GM12878 (cell line): Measurements from ENCODE around the gene ITGB8. TPM values are rescaled to one million over a fixed set of nuclear protein-coding genes. Genes with fewer than 3 reads are reported as not detected.

ENCODE experiments used
- ATAC-seq: fragments of 200-7000 bp; cut with Tn5 transposase; 3 replicates; pipeline ENCODE4 v1.9.1; 2020; ENCODE audit warnings: mild to moderate bottlenecking, moderate library complexity
- BruUV-seq: library from RNA; stranded (reverse); fragments of 400-500 nt; replicated peaks from 2 replicates; lab custom pipeline; 2021; lab: Mats Ljungman, UMichigan
- CTCF ChIA-PET: fragments of 300-600 bp; sonication (Branson Sonifier 250); formaldehyde crosslinking; extraction: SDS; loops from one replicate; lab custom pipeline; 2021; ENCODE audit warnings: inconsistent platforms; lab: Yijun Ruan, JAX
- POLR2A ChIA-PET: fragments of 350-600 bp; formaldehyde crosslinking; extraction: SDS; loops from one replicate; lab custom pipeline; 2021; ENCODE audit warnings: inconsistent platforms; lab: Charles Lee
- RAD21 ChIA-PET: fragments of 300-600 bp; sonication (Branson Sonifier 250); formaldehyde crosslinking; loops from one replicate; lab custom pipeline; 2023; ENCODE audit warnings: antibody characterized with exemption; ENCODE audit not compliant: unreplicated experiment; lab: Charles Lee
- SMC1A ChIA-PET: fragments of 300-600 bp; sonication (Branson Sonifier 250); formaldehyde crosslinking; loops from one replicate; lab custom pipeline; 2023; ENCODE audit not compliant: unreplicated experiment, uncharacterized antibody; lab: Charles Lee
- DNase-seq: peaks from one replicate; pipeline ENCODE4 v3.0.0-alpha.2; 2011; ENCODE audit warnings: low read depth, low spot score
- FAIRE-seq: peaks from 3 replicates; lab custom pipeline; 2011; peaks lifted over from hg19 to GRCh38; lab: Jason Lieb, UNC
- H2AFZ ChIP-seq: 2 replicates; pipeline ENCODE4 v1.6.0; 2011; ENCODE audit warnings: low read depth, low read length, control low read depth; ENCODE audit not compliant: control insufficient read depth
- H3K27ac ChIP-seq: 2 replicates; pipeline ENCODE4 v1.5.1; 2011; ENCODE audit warnings: control low read depth; ENCODE audit not compliant: control insufficient read depth, insufficient read depth
- H3K27me3 ChIP-seq, 2 experiments: replicated peaks in 1 of 2; 2 replicates each; pipeline versions ENCODE4 v1.6.0 to v1.6.1; 2011; ENCODE audit warnings: low read length in 1 of 2; ENCODE audit not compliant: control insufficient read depth in 2 of 2, insufficient read depth in 2 of 2
- H3K36me3 ChIP-seq, 2 experiments: 2 replicates each; pipeline ENCODE4 v1.5.1; 2011; ENCODE audit warnings: low read length in 1 of 2; ENCODE audit not compliant: control insufficient read depth in 2 of 2, insufficient read depth in 2 of 2
- H3K4me1 ChIP-seq: 2 replicates; pipeline ENCODE4 v1.6.1; 2011; ENCODE audit warnings: mild to moderate bottlenecking, low read length, moderate library complexity, mixed read lengths; ENCODE audit not compliant: control insufficient read depth, insufficient read depth
- H3K4me2 ChIP-seq: 2 replicates; pipeline ENCODE4 v1.6.0; 2011; ENCODE audit warnings: control low read depth; ENCODE audit not compliant: control insufficient read depth, insufficient read depth
- H3K4me3 ChIP-seq: fragments of 200-600 bp; sonication (generic); 2 replicates; pipeline ENCODE4 v1.5.1; 2016
- H3K79me2 ChIP-seq: 2 replicates; pipeline ENCODE4 v1.6.0; 2011; ENCODE audit warnings: low read length; ENCODE audit not compliant: control insufficient read depth, insufficient read depth
- H3K9ac ChIP-seq: 2 replicates; pipeline ENCODE4 v1.8.0; 2011; ENCODE audit warnings: low read length, control low read depth, mixed read lengths; ENCODE audit not compliant: control insufficient read depth, insufficient read depth
- H3K9me3 ChIP-seq: replicated peaks from 3 replicates; pipeline ENCODE4 v1.5.1; 2011; ENCODE audit warnings: mild to moderate bottlenecking, low read length; ENCODE audit not compliant: control insufficient read depth, insufficient read depth
- H4K20me1 ChIP-seq: 2 replicates; pipeline ENCODE4 v1.6.0; 2011; ENCODE audit not compliant: control insufficient read depth, insufficient read depth
- HDAC2 ChIP-seq: fragments of 200-600 bp; sonication (generic); IDR thresholded peaks from 2 replicates; pipeline ENCODE4 v1.6.1; 2017
- IKZF1 ChIP-seq: fragments of 450-650 bp; conservative IDR thresholded peaks from 2 replicates; pipeline ENCODE4 v1.6.1; 2017; ENCODE audit warnings: antibody characterized with exemption, mild to moderate bottlenecking
- KLF5 ChIP-seq: fragments of 450-650 bp; IDR thresholded peaks from 2 replicates; pipeline ENCODE4 v1.6.1; 2014; ENCODE audit warnings: mild to moderate bottlenecking; ENCODE audit not compliant: partially characterized antibody
- MEF2A ChIP-seq: IDR thresholded peaks from 2 replicates; pipeline ENCODE4 v1.6.1; 2011; ENCODE audit warnings: low read depth, mild to moderate bottlenecking, low read length, moderate library complexity; ENCODE audit not compliant: insufficient read depth
- NBN ChIP-seq: fragments of 450-650 bp; IDR thresholded peaks from 2 replicates; pipeline ENCODE4 v1.6.1; 2016
- POLR2A ChIP-seq: IDR thresholded peaks from 2 replicates; pipeline ENCODE4 v1.6.1; 2011; ENCODE audit warnings: low read depth, mild to moderate bottlenecking, low read length
- PRDM15 ChIP-seq: fragments of 450-650 bp; formaldehyde crosslinking; IDR thresholded peaks from 2 replicates; pipeline ENCODE4 v1.4.0; 2020; ENCODE audit warnings: mild to moderate bottlenecking, moderate library complexity
- RFX5 ChIP-seq: IDR thresholded peaks from 2 replicates; pipeline ENCODE4 v1.6.1; 2011; ENCODE audit warnings: low read depth, low read length, improper control_type of control experiment
- SMAD5 ChIP-seq: IDR thresholded peaks from 2 replicates; pipeline ENCODE4 v1.6.1; 2016; ENCODE audit warnings: antibody characterized with exemption, low read depth
- TARDBP ChIP-seq: IDR thresholded peaks from 2 replicates; pipeline ENCODE4 v1.6.1; 2016; ENCODE audit warnings: borderline replicate concordance
- ZNF274 ChIP-seq: IDR thresholded peaks from one replicate; pipeline ENCODE4 v1.8.0; 2011; ENCODE audit not compliant: insufficient read length, insufficient read depth
- ZNF622 ChIP-seq: fragments of 450-650 bp; IDR thresholded peaks from 2 replicates; pipeline ENCODE4 v1.6.1; 2017; ENCODE audit warnings: mild to moderate bottlenecking, inconsistent platforms
- WGBS: methylation state at CpG from one replicate; pipeline ENCODE4 v1.1.6; 2016; ENCODE audit warnings: low lambda C conversion rate; ENCODE audit not compliant: insufficient replicate concordance, insufficient coverage; ENCODE audit errors: missing lambda C conversion rate; 5-methylcytosine and 5-hydroxymethylcytosine counted together
- in situ Hi-C: fragments of 300-500 bp; cut with MboI; formaldehyde crosslinking; loops from 9 replicates; pipeline ENCODE4 v1.14.3; 2018; ENCODE audit warnings: mixed read lengths
- intact Hi-C: fragments of 100-400 bp; cut with micrococcal nuclease; formaldehyde crosslinking; loops from one replicate; pipeline ENCODE4 v1.14.2; 2022; ENCODE audit not compliant: unreplicated experiment
- polyA plus RNA-seq, 11 experiments: library from polyadenylated mRNA; depleted of rRNA in 4 of 11; unstranded in 6 of 11; stranded (reverse) in 5 of 11; fragments of >200 nt; fragmentation: Nextera tagmentation in 4 of 11; fragmentation: Illumina TruSeq in 1 of 11; extraction: Ambion mirVana in 4 of 11; extraction: Trizol in 1 of 11; gene quantifications; 1 replicate in 1 of 11; 2 replicates in 10 of 11; pipeline versions ENCODE4 v1.2.1 to v1.2.3, GENCODE V29; 2011 to 2016; ENCODE audit warnings: inconsistent platforms in 2 of 11, missing spikeins in 2 of 11, low read depth in 1 of 11
- total RNA-seq, 4 experiments: library from RNA; depleted of rRNA in 3 of 4; stranded (reverse); fragments of >200 nt in 3 of 4; fragmentation: Illumina TruSeq in 1 of 4; extraction: Trizol in 1 of 4; gene quantifications; 2 replicates each; pipeline versions ENCODE4 v1.2.1 to v1.2.3, GENCODE V29; 2013 to 2021
- TF ChIP-seq, protein P1 (sequence below), 3 experiments: IDR thresholded peaks in 2 of 3; conservative IDR thresholded peaks in 1 of 3; 2 replicates each; pipeline ENCODE4 v1.5.1; 2011; ENCODE audit warnings: low read depth in 3 of 3, low read length in 3 of 3, mild to moderate bottlenecking in 3 of 3, control low read depth in 2 of 3, moderate library complexity in 2 of 3, inconsistent platforms in 1 of 3, mixed read lengths in 1 of 3; ENCODE audit not compliant: control insufficient read depth in 2 of 3, insufficient read depth in 1 of 3; ENCODE audit errors: extremely low read depth in 1 of 3

Gene ITGB8
- total and polyA plus RNA-seq, 10 of the 15 experiments (the other 5 are each of a cell fraction or from before 2014, with no cell fraction given): 0.37 to 26.2 (median 1.5) TPM

- TF ChIP-seq PRDM15 (CRISPR knock-in tag): no peak
- no peak for TF ChIP-seq MEF2A
- no peak for TF ChIP-seq NBN
- no peak for TF ChIP-seq ZNF622
Measured at GRCh38 chr7:20340839-20341238, 10.1 kb downstream of the ITGB8 start (continued).

DNA sequence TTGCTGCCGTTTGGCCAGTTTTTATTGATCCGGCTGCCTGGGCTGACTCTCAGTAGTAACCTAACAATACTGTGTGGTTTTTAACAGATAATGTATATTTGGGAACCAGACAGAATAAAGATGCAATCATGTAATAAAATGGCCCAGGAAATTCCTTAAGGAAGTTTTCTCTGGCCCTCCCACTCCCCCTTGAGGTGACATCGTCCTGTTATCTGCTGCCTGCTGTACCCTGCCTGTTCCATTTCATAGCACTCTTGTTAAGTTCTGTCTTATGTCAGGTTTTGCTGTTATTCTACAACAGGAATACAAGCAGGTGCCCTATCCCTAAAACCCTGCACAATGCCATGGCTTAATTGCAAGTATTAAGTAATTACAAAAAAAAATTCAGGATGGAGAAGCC is 12.5 kb downstream of the ITGB8 start:
- no peaks in the 10 kb centered on the region; the same call in 2 of the 3 replicates for H3K9me3 ChIP-seq
- POLR2A ChIA-PET: no interaction called here
- no peaks in the 10 kb centered on the region for H3K4me1 ChIP-seq
- no peak overlapping the region for H3K4me3 ChIP-seq
- no peak overlapping the region for H3K4me2 ChIP-seq
- SMC1A ChIA-PET: interaction anchor here (1.2 to 2.5 kb wide), 4 partner anchors 8 to 42 kb away, joined by 3 to 9 read pairs (median 6); no protein-coding TSS in a partner anchor
- no peaks in the 10 kb centered on the region for H3K27me3 ChIP-seq
- no peak for ATAC-seq
- H3K36me3 ChIP-seq: no peaks in the 10 kb centered on the region
- 67% methylated on average over 3 of the region's 3 CpGs for WGBS
- no peak for FAIRE-seq
- H4K20me1 ChIP-seq: no peaks in the 10 kb centered on the region
- CTCF ChIA-PET: interaction anchor here (0.7 to 2.4 kb wide), 7 partner anchors 9 to 920 kb away, joined by 3 to 6 read pairs (median 3); partner anchors contain the start of gene ITGB8
- no peak overlapping the region for H2AFZ ChIP-seq
- H3K79me2 ChIP-seq: no peaks in the 10 kb centered on the region
- intact Hi-C loops (no loop called here), in situ Hi-C loops (no loop called here)
- no TSS peak for BruUV-seq
- H3K27ac ChIP-seq: no peak overlapping the region
- DNase-seq: no peak
- RAD21 ChIA-PET: interaction anchor here (0.6 kb wide), 1 partner anchor 16 kb away, joined by 3 read pairs; no protein-coding TSS in a partner anchor
- TF ChIP-seq HDAC2 (no peak), TARDBP (no peak), KLF5 (no peak), RFX5 (no peak), SMAD5 (no peak), POLR2A (no peak), ZNF274 (no peak), IKZF1 (0 out of 2 replicates have a peak, but pooled peaks have one; percentile 10)
- TF ChIP-seq, protein P1, sequence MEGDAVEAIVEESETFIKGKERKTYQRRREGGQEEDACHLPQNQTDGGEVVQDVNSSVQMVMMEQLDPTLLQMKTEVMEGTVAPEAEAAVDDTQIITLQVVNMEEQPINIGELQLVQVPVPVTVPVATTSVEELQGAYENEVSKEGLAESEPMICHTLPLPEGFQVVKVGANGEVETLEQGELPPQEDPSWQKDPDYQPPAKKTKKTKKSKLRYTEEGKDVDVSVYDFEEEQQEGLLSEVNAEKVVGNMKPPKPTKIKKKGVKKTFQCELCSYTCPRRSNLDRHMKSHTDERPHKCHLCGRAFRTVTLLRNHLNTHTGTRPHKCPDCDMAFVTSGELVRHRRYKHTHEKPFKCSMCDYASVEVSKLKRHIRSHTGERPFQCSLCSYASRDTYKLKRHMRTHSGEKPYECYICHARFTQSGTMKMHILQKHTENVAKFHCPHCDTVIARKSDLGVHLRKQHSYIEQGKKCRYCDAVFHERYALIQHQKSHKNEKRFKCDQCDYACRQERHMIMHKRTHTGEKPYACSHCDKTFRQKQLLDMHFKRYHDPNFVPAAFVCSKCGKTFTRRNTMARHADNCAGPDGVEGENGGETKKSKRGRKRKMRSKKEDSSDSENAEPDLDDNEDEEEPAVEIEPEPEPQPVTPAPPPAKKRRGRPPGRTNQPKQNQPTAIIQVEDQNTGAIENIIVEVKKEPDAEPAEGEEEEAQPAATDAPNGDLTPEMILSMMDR (IDR thresholded peaks at IDR 0.05 in 2 of 3, conservative IDR thresholded peaks at IDR 0.05 in 1 of 3; ENCODE audit: control insufficient read depth in 2 of 3, extremely low read depth in 1 of 3, insufficient read depth in 1 of 3, low read depth in 3 of 3, low read length in 3 of 3): 0 out of 6 replicates have a peak, but pooled peaks of 1 of the 3 experiments have one; percentile 6
- TF ChIP-seq, all 136 proteins: peak for 2
- H3K9ac ChIP-seq: no peak overlapping the region
